GM19023 (cell line): ENCODE results near the gene ASIC4.
A peak's percentile ranks its signal among the peaks of the same experiment; 100 is the strongest.

Source experiments
- ATAC-seq: cut with Tn5 transposase; IDR thresholded peaks from one replicate; pipeline ENCODE4 v1.9.1; 2021; ENCODE audit warnings: mild to moderate bottlenecking, moderate library complexity; ENCODE audit not compliant: unreplicated experiment

Gene ASIC4

DNA sequence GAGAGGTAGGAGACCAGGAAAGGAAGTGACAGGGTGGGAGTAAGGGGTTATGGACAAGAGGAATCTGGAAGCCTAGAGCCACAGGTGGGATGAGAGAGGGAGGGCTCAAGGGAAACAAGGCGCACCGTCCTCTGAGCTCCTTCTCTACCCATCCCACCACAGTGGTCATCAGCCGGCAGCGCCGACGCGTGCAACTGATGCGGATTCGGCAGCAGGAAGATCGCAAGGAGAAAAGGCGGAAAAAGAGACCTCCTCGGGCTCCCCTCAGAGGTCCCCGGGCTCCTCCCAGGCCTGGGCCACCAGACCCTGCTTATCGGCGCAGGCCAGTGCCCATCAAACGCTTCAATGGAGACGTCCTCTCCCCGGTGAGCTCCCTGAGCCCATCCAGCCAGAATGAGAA lies 34.7 kb downstream of the ASIC4 start:
- ATAC-seq, result no peak

DNA sequence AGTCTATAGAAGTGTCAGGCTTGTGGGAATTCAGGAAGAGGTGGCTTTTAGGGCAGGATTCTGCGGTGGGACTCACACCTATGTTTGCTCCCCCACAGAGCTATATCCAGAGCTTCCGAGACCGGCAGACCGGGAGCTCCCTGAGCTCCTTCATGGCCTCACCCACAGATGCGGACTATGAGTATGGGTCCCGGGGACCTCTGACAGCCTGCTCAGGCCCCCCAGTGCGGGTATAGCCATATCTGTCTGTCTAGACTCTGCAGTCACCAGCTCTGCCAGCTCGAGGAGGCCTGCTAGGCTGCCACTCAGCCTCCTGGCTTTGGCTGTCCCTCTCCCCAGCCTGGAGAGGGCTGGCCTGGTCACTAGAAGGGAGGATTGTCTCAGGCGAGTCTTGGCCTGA lies 35.3 kb downstream of the ASIC4 start:
- no peak for ATAC-seq

DNA sequence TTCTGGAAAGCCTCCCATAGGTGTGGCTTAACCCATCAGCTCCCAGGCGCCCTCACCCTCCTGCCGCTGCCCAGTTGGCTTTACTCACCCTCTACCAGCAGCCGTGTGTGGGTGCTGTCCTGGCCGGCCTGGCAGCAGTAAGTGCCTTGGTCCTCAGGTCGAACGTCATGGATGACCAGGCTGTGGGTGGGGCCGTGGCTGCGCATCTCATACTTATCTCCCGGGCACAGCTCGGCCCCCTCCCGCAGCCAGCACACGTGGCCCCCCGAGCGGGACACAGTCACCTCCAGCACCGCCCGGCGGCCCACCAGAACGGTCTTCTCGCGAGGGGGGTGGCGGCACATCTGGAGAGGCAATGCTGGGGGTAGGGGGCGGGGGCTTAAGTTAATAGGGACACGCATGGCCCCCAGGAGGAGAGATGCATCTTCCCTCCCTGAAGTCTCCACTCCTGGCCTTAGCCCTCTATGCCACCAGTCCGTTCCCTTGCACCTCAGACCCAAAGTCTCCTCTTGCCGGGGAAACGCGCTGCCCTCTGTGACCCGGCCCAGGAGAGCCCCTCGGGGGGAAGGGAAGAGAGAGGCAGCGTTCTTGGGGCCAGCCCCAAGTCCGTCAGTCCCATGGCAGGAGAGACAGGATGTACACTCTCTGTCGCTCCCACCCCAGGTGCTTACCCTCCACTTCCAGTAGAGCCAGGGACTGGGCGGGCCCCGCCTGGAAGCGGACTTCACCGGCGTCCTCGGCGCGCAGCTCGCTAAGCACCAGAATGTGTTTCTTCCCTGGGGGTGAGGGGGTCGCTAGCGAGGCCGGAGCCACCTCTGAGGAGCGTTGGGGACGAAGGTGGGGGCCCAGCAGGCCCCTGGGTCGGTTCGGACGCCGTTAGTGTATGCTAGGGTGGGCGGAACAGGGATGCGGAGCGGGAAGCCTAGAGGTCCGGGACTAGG lies 37.4 kb downstream of the ASIC4 start:
- peak; percentile 3 for ATAC-seq

DNA sequence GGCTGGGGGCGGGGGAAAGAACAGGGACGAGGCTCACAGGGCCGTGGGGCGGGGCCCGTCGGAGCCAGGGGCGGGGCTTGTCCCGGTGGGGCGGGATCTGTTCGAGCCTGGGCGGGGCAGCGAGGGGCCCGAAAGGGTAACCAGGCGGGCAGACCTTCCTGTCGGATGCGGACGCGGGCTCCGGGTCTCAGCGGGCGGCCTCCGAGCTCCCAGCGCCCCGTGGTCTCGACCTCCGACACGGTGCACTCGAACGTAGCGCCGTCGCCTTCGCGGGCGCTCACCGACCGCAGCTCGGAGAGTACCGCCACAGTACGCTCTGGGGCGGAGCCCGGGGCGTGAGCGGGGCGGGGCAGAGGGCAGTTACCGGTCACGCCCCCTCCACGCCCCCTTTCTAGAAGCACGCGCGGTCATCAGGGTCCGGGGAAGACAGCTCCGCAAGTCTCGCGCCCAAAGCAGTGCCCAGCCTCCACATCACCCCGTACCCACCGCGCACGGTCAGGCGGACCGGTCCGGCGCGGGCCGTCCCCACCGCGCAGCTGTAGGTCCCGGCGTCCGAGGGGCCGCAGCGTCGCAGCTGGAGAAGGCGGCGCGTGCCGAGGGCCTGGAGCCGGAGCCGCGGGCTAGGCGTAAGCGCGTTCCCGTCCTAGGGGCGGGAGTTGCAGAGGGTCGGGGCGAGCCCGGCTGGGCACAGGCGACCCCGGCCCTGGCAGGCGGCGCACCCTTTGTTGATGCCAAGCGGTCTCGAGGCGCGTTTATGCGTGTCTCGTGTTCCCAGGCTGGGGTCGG lies 38.3 kb downstream of the ASIC4 start:
- peak; percentile 91 for ATAC-seq

DNA sequence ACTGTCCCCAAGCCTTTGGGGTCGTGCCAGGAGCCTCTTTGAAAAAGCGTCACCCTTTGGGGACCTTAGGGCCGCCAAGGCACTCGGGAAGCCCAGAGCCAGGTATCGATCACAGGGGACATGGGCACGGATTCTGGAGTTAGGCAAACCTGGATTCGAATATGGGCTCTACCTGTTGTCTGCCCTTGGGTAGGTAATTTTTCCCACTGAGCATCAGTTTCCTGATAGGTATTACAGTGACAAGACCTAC lies 38.8 kb downstream of the ASIC4 start:
- ATAC-seq, result no peak

DNA sequence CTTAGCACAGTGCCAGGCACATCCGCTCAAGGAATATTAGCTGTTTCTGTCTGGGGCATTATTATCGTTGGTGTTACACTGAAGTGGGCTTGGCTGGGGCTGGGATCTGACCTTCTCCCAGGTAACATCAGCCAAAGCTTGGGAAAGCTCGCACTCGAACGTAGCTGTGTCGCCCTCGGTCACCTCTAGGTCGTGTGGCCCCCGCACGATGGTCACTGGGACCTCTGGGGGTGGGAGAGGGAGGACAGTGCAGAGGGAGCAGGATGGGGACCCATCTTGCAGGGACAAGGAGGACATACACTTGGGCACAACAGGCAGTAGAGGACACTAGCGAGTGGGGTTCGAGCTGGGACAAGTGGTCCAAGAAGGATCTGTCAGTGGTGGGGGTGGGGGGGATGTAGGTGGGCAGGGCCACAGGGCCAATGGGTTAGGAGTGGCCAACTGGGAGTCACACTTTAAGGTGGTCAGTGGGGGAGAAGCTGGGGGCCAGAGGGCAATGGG lies 39.2 kb downstream of the ASIC4 start:
- ATAC-seq, result no peak

DNA sequence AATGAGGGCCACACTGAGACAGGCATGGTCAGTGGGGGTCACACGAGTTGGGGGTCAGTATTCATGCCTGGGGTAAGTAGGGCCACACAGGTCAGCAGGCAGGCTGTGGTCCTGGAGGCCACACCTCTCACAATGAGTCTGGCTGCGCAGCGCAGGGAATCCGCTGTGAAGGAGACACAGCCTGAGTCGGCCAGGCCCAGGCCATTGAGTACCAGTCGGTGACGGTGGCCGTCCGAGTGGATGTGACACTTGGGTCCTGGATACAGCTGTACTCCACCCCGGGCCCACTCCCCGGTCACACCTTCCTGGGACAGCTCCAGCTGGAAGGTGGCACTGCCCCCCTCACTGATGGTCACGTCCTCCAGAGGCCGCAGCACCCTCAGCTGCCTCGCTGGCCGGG lies 40.1 kb downstream of the ASIC4 start:
- no peak for ATAC-seq

DNA sequence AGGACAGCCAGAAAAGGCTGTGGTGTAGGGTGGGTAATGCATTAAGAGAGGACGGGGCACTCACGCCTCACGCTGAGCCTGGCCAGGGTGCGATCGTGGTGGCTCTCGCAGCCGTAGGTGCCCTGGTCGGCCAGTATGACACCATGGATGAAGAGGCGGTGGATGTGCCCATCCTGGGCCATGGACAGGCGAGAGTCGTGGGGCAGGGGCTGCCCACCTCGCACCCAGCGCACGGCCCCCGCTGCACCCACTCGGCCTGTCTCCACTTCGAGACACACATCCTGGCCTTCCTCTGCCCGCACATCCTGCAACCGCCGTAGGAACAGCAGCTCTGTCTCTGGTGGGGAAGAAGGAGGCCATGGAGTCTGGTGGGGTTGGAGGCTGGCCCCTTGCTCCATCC lies 41.7 kb downstream of the ASIC4 start:
- ATAC-seq, result no peak

DNA sequence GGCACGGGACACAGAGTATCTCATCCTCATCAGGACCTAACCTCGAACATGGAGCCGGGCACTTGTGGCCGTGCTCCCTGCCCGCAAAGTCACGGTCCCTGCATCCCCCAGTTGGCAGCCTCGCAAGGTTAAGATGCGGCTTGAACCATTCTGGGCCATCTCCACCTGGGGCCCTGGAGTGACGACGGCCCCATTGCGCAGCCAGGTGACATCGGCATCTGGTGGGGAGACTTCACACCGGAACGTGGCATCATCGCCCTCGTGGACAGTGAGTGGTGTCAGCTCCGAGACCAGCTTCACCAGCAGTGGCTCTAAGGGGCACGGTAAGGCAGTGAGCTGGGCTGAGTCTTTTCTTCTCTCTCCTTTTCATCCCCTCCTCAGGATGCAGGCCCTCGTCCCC lies 42.1 kb downstream of the ASIC4 start:
- no peak for ATAC-seq

DNA sequence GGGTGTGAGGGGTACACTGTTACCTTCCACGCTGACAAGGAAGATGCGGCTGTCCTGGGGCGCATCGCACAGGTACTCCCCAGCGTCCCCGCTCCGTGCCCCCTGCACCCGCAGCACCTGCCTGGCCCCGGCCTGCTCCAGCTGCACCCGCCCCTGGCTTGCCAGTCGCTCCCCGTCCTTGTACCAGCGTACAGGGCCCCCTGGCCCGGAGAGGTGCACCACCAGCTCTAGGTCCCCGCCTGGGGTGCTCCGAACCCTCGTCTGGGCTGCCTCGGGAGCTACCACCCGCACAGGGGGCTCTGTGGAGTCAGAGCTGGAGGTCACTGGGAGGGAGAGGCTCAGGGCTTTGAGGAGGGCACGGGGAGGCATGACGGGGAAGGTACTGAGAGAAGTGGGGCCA lies 43.0 kb downstream of the ASIC4 start:
- ATAC-seq, result no peak

DNA sequence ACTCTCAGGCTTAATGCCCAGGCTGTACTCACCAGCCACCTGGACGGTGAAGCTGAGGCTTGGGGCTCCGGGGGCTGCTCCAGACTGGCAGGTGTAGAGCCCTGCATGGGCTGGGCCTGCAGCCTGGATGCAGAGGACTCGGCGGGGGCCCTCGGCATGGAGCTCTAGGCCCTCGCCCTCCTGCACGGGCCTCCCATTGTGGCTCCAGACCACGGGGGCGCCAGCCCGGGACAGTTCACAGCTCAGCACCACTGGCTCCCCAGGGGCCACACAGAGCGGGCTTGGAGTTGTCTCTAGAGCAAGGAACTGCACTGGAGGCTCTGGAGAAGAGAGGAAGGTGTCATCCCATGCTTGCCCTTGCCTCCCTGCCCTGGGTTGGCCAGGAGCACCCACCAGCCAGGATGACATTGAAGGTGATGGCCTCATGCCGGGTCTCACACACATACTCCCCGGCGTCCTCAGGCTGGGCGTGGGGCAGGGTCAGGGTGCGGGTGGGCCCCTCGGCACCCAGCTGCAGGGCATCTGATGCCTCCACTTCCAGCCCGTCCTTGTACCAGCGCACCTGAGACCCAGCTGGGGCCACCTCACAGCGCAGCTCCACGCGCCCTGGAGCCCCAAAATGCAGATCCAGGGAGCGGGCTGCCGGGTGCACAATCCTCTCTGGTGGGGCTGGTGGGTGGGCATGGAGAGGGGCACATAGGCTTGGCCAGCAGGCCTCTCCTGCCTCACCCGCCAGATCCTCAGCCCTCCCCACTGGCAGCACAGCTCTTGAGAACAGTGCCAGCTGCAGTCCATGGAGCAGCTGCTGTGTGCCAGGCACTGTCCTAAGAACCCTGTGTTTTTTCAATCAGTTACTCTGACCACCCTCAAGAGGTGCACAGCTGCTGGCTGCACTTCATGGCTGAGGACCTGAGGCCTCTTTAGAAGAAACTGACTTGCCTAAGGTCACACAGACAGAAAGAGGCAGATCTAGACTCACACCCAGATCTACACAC lies 43.8 kb downstream of the ASIC4 start:
- ATAC-seq, result no peak

DNA sequence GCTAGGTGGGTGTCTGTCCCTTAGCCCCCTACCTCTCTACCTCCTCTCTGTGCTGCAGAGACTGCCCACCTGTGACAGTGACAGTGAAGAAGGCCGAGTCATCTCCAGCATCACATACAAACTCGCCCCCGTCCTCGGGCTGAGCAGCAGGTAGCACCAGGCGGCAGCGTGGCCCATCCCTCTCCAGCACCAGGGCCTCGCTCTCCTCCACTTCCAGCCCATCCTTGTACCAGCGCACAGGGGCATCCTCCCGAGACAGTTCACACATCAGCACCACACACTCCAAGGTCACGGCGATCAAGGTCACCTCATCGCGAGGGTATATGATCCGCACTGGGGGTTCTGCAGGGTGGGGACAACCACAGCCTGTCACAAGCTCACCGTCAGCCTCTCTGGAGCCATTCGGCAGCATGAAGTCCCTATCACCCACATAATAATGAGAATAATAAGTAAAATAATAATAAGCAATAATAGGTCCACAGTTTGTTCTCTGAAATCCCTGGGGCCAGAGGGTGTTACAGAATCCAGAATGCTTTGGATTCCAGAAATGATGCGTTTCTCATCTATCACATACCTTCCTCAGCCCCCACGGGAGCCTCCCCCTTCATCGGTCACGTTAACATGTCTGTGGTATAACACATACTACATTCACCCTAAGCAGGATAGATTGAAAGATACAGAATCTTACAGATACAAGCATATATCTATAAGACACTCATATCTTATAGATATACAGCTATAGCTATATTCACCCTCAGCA lies 45.1 kb downstream of the ASIC4 start:
- ATAC-seq, result no peak

DNA sequence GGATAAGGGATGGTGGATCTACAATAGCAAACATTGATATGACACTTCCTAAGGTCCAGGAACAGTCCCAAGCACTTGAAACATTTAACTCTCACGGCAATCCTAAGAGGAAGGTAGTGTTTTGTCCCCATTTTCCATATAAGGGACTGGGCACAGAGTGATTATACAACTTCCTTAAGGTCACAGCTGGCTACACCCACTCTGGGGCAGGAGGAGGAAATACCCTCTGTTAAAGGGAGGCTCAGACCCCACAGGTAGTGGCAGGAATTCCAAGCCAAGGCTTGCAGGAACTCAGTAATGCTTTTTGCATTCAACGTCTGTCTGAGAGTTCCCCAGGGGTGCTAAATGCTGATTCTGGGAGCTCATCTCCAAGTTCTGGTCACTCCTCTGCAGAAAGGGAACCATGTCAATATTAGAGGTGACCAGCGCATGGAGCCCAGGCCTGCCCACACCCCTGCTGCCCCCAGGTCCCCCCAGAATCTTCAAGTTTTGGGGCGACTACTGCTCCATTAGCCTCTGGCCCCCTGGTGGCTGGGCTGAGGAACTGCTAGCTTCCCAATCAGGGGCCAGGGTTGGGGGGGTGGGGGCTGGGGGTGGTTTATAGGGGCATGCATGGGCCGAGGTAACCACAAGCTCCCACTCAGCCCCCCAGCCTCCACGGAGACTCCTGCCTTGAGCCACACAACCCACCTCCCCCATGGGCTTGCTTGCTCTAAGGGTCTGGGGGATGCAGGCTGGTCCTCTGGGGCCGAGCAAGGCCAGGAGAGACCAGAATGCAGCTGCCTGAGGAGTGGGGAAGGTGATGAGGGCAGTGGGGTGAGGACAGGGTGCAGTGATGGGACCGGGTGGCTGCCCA lies 46.0 kb downstream of the ASIC4 start:
- no peak for ATAC-seq

DNA sequence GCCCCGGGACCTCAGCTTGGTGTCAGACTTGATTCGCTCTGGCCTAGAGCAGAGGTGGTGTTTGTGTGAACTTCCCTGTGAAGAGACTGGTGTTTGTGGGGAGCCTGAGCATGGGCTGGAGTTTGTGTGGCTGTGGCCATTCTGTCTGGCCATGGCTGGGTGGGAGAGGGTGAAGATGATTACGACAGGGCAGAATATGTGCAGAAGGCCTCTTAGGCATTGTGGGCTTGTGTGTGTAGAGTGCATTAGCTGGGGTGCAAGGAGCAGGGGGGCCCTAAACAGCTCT lies 46.6 kb downstream of the ASIC4 start:
- ATAC-seq, result no peak

DNA sequence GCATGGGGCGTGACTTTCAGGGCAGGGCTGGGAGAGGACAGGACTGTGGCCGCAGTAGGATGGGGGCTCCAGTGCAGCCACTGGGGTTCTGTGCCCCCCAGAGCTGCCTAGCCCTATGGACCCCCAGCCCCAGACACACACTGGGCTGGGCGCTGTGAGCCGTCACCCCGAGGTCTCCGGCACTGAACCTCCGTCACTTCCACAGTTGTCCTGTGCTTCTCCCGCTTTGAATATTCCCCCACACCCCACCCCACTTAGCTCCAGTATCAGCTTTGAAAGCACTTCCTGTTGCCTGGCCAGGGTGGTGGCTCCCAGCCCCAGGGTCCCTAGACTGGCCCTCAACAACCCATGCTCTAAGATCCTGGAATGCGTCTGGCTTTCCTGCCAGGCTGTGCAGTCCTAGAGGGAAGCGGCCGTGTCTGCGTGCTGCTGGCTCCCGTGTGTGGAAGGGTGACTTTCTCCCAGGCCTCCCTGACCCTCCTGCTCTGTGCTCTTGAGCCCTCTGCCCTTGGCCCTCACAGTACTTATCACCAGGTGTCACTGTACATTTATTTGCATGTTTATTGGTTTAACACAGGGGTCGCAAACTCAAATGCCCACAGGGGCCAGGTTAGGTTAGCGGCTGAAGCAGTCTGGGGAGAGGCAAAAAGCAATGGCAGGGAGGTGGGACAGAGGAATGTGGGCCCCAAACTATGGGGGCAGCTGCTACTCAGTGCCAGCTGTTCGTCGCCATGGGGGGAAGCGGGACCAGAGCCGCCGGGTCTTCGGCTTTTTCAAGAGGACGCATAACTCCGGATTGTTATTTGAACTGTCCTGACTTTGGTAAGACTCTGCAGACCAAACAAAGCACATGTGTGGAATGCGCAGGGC lies 47.1 kb downstream of the ASIC4 start:
- no peak for ATAC-seq

DNA sequence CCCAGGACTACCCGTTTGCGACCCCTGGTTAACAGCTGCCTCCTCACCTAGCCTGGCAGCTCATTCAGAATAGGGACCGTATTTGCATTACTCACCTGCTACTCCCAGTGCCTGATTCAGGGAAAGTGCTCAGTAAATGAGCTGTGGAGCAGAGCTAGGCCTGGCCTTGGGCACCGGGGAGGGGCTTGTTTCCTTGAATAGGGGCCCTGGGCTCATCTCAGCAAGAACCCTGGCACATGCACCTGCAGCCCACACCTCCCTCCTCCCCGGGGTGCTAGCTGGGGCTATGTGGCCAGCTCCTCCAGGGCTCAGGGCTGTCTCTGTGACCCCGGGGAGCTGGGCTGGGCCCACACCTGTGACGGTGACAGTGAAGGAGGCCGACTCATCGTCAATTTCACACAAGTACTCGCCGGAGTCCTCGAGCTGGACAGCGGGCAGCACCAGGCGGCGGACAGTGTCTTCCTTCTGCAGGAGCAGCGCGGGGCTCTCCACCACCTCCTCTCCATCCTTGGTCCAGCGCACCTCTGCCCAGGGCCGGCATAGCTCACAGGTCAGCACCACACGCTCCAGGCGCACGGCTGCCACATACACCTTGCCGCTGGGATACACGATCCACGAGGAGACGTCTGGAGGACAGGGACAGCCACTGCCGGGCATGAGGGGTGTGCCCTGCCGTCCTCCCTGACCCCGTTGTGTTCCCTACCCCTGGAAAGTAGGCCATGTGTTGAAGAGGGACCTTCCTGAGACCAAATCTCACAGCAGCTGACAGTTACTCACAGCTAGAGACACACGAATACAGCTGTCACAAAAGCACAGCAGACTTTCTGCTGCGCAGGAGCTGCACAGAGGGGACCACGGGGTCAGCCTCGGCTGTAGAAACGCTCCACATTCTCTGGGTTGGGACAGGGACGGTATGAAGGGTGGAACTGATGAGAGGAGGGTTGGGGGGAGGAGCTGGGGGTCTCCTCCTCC lies 48.1 kb downstream of the ASIC4 start:
- no peak for ATAC-seq

DNA sequence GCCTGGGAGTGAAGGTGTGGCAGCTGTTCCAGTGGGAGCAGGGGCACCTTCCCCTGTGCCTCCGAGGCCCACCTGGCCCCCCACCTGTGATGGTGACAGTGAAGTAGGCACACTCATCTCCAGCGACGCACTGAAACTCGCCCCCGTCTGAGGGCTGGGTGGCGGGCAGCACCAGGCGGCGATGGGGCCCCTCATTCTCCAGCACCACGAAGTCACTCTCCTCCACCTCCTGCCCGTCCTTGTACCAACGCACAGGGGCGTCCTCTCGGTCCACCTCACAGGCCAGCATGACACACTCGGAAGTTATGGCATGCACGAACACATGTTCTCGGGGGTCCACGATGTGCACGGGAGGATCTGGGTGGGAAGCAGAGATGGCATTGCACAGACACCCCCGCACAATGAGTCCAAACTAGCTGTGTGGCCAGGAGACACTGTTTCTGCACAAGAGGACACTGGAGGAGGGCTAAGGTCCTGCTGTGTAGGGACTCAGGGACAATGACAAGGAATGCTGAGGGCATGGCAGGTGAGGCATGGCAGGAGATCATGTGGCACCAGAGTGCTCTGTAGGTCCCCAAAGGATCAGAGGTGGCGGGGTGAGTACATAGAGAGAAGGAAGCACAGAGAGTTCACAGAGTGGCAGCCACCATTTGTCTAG lies 49.1 kb downstream of the ASIC4 start:
- no peak for ATAC-seq
